Activated CD8-positive, alpha-beta memory T cell treated with anti-CD3 and anti-CD28 coated beads for 48 hours (primary cell): Measurements from ENCODE around the gene MTHFD1L.
"Not testable (repeated sequence)": the region's sequence is repeated elsewhere in the genome, so short reads cannot be mapped to it uniquely, and the experiment has no call there.

Experiments used
- DNase-seq, 3 experiments: peaks; one replicate each; pipeline ENCODE4 v3.0.0-alpha.2; 2020; ENCODE audit warnings: low read depth in 2 of 3, low spot score in 2 of 3

MTHFD1L gene

DNA sequence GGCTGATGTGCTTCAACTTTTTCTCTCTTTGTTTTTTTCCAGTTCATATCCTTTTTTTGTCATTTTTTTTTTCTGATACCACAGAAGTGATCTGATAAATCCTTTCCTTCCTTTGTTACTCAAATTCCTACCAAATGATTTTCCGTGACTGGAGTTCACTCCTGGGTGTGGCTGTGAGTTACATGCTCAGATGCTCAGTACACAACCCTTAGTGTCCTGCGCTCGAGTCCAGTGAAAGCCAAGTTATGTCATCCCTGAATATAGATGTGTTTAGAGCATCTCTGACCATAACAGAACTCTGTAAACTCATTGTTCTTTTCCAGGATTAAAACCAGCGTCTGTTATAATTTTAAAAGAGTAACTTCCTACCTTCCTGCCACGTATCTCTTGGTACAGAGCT lies 227.1 kb downstream of the MTHFD1L start:
- DNase-seq, result no peak

- DNase-seq, result no peak
Measured at GRCh38 chr6:151093706-151094105, 228.2 kb downstream of the MTHFD1L start.

- no peak for DNase-seq
Measured at GRCh38 chr6:151095538-151096254, 230.2 kb downstream of the MTHFD1L start.

DNA sequence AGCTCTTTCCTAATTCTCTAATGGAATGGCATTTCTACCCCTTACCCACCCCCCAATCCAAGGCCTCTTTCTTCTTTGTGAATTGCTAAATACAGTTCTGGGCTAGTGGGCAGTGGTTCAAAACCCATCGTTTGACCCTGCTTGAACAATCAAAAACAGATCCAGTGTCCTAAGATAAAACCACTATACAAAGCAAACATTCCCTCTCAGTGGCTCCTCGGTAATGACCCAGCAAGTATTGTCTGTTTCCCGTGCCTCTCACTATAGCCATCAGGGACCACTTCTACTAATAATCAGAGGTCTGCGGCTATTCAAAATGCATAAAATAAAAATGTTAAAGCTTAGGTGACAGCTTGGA lies 230.7 kb downstream of the MTHFD1L start:
- DNase-seq, result no peak

DNA sequence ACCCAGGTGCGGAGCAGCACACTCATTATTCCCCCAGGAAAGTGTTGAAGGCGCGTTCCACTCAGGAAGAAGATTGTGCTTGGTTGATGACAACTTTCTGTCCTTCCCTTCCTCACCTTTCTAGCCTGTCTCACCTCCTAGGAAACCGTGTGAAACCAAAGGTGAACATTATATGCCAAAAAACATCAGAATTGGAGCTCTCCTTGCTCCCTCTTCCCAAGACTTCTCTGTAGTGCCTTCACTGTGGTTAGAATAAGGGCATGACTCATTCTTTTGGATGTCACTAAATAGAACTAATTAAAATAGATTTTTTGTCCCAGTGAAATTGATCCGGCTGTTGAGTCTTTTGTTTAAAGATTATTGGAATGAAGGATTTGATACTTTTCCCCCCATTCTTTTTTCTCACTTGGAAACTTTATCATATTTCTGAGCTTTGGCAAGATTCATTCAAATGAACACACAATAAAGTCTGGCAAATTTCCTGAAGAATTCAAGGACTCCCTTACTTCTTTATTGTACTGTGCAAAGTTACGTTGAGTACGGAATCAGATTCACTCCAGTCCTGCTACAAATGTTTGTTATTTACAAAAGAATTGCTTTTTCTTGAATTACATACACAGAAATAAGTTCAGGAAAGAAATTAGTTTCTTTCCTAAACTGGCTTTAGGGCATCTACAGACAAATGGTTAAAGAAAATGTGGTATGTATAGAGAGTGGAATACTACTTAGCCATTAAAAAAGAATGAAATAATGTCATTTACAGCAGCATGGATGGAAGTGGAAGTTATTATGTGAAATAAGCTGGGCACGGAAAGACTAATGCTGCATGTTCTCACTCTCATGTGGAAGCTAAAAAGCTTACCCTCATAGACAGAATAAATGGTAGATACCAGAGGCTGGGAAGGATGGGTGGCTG lies 231.4 kb downstream of the MTHFD1L start:
- DNase-seq, result no peak

- DNase-seq, result no peak
Measured at GRCh38 chr6:151098166-151098565, 232.7 kb downstream of the MTHFD1L start.

GRCh38 chr6:151100326-151100725 lies 234.8 kb downstream of the MTHFD1L start:
- DNase-seq, result no peak

DNA sequence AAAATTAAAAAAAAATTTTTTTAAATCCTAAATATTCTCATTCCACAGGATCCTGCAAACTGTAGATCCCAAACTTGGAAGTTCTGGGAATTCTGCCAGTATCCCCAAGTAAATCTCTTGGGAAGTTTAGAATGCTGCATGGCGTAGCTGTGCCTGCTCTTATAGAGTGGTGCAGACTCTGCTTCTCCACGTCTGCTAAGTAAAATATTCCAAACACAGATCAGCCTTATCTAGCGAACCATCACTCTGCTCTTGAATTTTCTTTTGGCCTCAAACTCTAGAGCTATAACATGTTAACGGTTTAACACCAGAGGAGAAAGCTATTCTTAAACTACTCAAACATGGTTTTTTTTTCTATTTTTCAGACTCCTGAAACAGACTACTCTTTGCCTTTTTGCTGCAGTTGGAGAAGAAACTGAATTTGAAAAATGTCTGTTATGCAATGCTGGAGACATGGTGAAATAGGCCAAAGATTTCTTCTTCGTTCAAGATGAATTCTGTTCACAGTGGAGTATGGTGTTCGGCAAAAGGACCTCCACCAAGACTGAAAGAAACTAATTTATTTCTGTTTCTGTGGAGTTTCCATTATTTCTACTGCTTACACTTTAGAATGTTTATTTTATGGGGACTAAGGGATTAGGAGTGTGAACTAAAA lies 235.8 kb downstream of the MTHFD1L start:
- DNase-seq, result no peak

- no peak for DNase-seq
Measured at GRCh38 chr6:151101816-151102694, 236.6 kb downstream of the MTHFD1L start.

DNA sequence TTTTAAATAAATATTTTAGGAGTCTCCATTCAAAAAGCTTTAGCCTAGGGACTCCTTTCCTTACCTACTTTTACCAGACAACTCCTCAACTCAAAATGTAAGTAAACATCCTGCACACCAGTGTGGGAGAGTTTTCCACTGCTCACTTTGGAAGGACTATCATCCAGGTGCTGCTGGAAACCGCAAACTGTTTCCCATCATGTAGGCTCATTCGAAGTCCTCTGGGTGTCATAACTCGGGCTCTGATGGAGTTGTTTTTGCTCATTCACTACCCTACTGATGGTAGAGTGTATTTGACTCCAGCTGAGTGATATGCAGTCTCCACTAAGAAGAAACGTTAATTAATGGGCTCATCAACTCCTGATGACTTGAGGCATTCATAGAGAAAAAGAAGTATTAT lies 237.8 kb downstream of the MTHFD1L start:
- no peak for DNase-seq

DNA sequence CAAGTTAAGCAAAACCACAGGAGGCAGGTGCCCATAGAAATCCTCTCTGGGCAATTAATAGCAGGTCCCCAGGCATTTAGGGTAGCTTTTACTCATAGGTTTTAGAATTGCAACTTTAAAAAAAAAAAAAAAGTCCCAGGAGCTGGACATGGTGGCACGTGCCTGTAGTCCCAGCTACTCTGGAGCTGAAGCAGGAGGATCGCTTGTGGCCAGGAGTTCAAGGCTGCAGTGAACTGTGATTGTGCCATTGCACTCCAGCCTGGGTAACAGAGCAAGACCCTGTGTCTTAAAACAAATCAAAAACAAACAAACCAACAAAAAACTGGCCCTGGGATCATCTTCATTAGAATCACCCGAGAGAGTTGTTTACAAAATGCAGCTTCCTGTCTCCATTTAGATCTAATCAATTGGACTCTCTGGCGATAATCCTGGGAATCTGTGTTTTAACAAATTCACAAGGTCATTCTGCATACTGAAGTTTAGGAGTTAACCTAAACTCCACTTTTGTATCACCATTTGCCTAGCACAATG lies 242.5 kb downstream of the MTHFD1L start:
- DNase-seq, result no peak

- no peak for DNase-seq
Measured at GRCh38 chr6:151108548-151108947, 243.0 kb downstream of the MTHFD1L start.

DNA sequence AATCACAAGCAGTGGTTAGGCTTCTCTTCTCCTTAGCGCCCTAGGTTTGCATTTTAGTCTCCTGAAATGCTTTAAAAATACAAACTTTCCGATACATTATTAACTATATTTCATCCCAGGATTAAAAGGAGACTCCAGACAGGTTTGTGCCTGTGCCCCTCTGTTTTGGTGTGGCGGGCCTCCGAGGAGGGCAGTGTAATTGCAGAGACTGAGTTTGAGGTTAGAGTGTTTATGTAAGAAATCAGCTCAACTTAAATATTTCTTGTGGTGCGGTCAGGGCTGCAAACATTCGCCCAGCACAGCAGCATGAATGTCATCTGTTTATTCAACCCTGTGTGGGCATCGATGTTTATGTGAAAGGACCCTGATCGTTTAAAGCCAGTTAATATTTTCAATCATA lies 243.9 kb downstream of the MTHFD1L start:
- no peak for DNase-seq

DNA sequence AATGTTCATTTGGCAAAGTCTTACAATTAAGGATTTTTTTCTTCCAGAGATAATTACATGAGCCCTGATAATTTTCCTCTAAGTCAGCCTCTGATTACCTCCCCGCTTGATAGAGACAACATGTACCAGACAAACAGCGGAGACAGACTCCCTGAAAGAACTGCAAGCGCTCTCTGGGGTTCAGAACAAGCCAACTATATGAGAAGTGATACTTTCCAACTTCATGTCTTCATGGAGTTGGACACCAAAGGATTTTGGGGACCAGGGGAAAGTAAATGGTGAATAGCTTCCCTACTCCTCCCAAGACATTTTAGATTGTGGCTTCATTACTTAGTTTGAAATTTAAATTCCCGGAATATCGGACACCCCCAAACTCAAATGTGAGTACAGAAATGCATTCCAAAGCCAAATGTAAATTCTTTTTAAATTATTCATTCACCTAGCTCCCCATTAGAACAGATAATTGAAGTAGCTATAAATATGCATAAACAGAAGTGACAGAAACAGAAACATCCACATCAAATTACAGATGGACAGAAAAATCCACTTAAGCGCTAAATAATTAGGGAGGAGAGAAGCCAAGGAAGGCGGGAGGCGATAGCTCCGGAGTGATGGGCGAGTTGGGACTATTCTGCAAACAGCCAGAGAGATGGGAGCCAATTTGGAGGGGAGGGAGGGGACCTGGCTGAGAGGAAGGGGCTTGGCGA lies 244.5 kb downstream of the MTHFD1L start:
- no peak for DNase-seq

DNA sequence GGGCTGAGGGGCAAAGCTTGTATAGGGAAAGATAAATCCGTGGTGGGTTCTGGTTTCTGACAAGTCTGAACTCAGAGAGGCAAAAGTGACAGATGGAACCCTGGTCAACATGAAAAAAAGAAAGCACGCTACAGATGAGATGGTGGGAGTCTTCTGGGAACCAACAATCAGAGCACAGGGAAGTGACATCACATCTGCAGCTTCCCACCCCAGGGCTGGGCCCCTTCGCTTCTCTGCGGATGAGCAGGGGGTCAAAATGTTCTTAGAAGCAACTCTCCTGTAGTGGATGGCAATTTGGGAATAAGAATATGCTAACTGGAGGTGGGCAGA lies 245.0 kb downstream of the MTHFD1L start:
- DNase-seq, result no peak

DNA sequence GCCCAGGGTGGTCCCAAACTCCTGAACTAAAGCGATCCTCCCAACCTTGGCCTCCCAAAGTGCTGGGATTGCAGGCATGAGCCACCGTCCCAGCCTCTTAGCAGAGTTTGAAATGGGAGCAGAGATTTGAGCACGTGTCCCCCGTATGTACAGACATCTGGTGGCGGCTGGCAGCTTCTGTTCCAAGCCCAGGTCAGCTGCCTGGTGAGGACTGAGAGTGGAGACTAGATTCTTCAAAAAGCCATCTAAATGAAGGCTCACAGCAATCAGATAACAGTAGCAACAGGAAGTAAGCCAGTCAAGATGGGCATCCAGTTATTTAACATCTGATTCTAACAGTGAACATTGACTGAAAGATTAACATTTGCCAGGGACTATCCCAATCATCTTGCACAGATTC lies 246.2 kb downstream of the MTHFD1L start:
- no peak for DNase-seq

- DNase-seq, result no peak
Measured at GRCh38 chr6:151112130-151112529, 246.6 kb downstream of the MTHFD1L start.

GRCh38 chr6:151112884-151113283 lies 247.4 kb downstream of the MTHFD1L start:
- DNase-seq, result not testable (repeated sequence)

DNA sequence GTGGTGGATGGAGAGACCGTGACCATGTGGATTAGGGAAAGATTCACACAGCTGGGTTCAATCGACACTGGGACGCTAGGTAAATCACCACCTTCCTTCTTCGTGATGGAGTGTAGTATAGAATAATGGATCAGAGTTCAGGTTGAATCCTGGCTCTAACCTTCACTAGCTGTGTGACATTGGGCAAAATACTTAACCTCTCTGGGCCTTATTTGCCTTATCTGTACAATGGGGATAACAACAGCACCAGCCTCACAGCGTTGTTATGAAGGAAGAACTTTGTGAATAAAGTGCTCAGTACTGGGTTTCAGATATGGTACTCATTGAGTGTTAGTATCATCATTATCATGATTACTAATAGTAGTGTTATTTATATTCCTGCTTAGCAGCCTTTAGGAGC lies 248.1 kb downstream of the MTHFD1L start:
- no peak for DNase-seq

DNA sequence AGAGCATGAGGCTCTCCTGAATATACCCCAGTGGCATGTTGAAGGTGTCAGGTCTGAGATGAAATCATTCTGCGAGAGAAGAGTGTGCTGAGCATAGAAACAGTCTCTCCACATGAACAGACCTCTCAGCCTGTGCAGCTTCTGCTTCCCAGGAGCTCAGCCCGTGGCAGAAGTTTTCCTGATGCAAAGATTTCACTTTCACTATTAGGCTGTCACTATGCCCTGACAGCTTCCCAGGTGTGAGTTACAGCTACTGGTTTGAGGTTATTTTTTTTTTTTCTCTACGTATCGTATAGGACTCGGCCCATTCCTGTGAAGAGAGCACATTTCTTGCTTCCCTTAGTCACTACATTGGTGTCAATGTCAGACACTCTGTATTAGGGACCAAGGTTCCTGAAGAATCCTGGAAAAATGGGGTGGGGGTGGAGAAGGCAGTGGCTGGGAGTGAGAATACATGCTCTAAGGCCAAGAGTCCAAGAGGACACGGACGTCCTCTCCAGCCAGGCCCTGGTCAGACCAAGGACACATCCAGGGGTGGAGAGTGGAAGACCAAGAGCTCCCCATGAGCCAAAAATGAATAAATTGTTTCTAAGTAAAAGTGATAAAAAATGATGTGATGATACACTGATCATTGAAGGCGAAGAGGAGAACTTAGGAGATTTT lies 253.1 kb downstream of the MTHFD1L start:
- DNase-seq, result no peak
